ENCODE results near the gene RGS19. TPM values are rescaled to one million over a fixed set of nuclear protein-coding genes. Genes with fewer than 3 reads are reported as not detected.

The RGS19 gene
- total RNA-seq, 2 experiments from 2014 or later, result 9.7 to 14.8 TPM

DNA sequence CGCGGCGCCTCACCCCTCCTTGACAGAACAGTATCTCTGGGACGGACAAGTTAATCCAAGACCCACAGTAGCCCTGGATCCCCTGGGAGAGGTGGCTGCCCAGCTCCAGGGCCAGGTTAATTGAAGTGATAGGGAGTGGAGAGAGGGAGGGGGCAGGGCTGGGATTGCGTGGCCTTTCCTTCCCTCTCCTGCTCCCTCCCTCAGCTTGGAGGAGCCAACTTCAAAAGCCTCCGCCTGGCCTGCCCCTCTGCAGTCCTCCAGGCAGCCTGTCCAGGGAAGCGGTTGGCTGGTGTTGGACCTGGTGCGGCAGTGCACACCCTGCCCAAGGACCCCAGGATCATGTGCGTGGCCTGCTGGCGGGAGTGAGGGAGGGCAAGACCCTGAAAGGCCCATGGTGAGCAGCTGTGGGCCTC lies 43.4 kb downstream of the RGS19 start, which contains the start of gene C20orf204:
TSS of gene C20orf204 (plus strand) at position 250 of the 413 bp plus-strand sequence. CDS start at position 392, 142 bp downstream.
- H3K4me1 Mint-ChIP-seq (ENCODE audit: low read depth), result peaks cover 30% of the 10 kb centered on the region
- CTCF ChIA-PET, result no interaction called here
- H3K36me3 ChIP-seq (ENCODE audit: insufficient read depth, low read length), result peaks cover 24% of the 10 kb centered on the region
- H3K36me3 Mint-ChIP-seq (ENCODE audit: low read depth), result peaks cover 25% of the 10 kb centered on the region
- peak within 1 kb of the TSS; percentile 72 for H3K27ac Mint-ChIP-seq
- no peak for TF ChIP-seq CTCF (IDR thresholded peaks at IDR 0.05)
- no peaks in the 10 kb centered on the region for H3K9me3 Mint-ChIP-seq
- peaks cover 71% of the 10 kb centered on the region for H3K4me1 ChIP-seq (ENCODE audit: insufficient read depth, low read length)
- peak within 1 kb of the TSS; percentile 45 for H3K4me3 Mint-ChIP-seq
- intact Hi-C loops (cut with DNase I, micrococcal nuclease), result loop anchor here in 1 of 2 experiments (10.0 kb wide), 1 partner anchor 51 kb away; the partner anchor contains the start of gene PRPF6
- ATAC-seq (ENCODE audit: poor library complexity) (no peak), DNase-seq (no peak)
- peak within 1 kb of the TSS in 1 of 2 donors; percentile 7 for H3K27ac ChIP-seq (ENCODE audit: low read depth in 1 of 2, low read length in 2 of 2)
- no peaks in the 10 kb centered on the region for H3K27me3 Mint-ChIP-seq
- peaks cover 0 to 4% of the 10 kb centered on the region in 2 experiments for H3K27me3 ChIP-seq (ENCODE audit: control insufficient read depth in 1 of 2, insufficient read depth in 2 of 2, low read length in 2 of 2)
- H3K4me3 ChIP-seq (ENCODE audit: low read length), result no peak within 1 kb of the TSS
- POLR2A ChIA-PET, result no interaction called here
- no peaks in the 10 kb centered on the region for H3K9me3 ChIP-seq (ENCODE audit: control insufficient read depth in 1 of 2, insufficient read depth in 1 of 2, low read length in 2 of 2)

DNA sequence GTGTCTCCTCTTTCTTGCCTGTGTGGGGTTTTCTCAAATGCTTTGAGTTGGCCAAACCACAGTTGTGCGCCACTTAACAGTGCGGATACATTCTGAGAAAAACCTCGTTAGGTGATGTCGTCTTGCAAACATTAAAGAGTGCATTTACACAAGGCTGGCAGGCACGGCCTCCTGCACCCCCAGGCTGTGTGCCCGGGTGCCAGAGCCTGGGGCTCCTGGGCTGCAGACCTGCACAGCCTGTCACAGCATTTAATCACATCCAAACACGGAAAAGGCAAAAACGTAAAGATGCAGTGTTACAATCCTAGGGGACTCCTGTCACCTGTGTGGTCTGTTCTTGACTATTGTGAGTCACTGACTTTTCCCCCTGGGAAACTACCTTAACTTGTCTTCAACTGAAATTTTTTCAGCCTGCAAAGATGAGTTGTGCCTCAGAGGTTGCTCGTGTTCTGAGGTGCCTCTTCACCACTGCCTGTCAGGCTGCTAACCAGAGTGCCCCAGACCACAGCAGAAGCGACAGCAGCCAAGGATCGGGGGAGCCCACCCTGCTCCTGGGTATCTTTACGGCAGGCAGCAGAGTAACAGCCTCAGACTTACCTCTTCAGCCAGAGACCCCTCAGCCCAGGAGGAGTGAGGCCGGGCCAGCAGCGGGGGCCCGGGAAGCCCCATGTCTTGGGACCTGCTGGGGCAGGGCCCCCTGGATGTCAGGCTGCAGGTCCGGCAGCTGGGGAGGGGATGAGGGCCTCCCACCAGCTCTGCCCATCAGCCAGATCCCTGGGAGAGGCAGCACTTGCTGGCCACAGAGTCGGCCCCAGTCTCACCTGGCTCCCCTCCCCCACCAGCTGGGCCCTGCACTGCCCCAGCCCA lies 44.0 kb downstream of the RGS19 start:
- CTCF ChIA-PET, result interaction anchor here (0.6 kb wide), 1 partner anchor 8 kb away, joined by 4 read pairs; no protein-coding TSS in a partner anchor
- DNase-seq (peak in 5 of 14 experiments; percentile 22 to 67 (median 48)), ATAC-seq (ENCODE audit: poor library complexity) (no peak)
- Histone ChIP-seq H3K4me1 (ENCODE audit: insufficient read depth, low read length) (peaks cover 65% of the 10 kb centered on the region), H3K4me3 (ENCODE audit: low read length) (no peak overlapping the region), H3K9me3 (ENCODE audit: control insufficient read depth in 1 of 2, insufficient read depth in 1 of 2, low read length in 2 of 2) (no peaks in the 10 kb centered on the region), H3K27ac (ENCODE audit: low read depth in 1 of 2, low read length in 2 of 2) (peak overlapping the region in 1 of 2 donors; percentile 7), H3K36me3 (ENCODE audit: insufficient read depth, low read length) (peaks cover 31% of the 10 kb centered on the region), H3K27me3 (ENCODE audit: control insufficient read depth in 1 of 2, insufficient read depth in 2 of 2, low read length in 2 of 2) (peaks cover 0 to 4% of the 10 kb centered on the region in 2 experiments)
- POLR2A ChIA-PET, result no interaction called here
- Mint-ChIP-seq H3K27ac (peak overlapping the region; percentile 72), H3K27me3 (no peaks in the 10 kb centered on the region), H3K4me3 (peak overlapping the region; percentile 45), H3K9me3 (no peaks in the 10 kb centered on the region), H3K4me1 (ENCODE audit: low read depth) (peaks cover 24% of the 10 kb centered on the region), H3K36me3 (ENCODE audit: low read depth) (peaks cover 32% of the 10 kb centered on the region)
- intact Hi-C loops (cut with DNase I, micrococcal nuclease), result loop anchor here in 1 of 2 experiments (10.0 kb wide), 1 partner anchor 50 kb away; the partner anchor contains the start of gene PRPF6
- TF ChIP-seq CTCF (IDR thresholded peaks at IDR 0.05), result no peak

DNA sequence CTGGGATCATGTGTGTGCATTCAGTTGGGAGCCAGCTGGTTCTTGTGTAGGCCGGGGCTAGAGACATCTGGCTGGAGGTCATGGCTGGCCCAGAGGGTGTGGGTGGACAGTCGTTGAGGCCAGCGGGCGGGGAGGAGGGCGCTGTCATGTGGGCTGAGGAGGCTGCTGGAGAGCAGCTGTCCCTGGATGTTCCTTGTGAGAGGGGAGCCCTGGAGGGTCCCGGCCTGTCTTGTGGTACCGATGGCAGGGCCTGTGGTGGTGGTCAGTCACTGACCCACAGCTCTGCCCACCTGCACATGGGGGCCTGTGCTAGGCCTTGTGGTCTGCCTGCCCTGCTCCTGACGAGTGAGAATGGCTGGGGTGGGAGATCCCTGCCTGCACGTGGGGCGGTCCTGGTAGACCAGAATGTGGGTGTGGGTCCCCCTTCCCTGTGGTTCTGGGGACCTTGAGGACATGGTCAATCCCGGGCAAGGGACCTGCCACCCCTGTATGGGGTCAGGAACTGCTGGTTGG lies 45.3 kb downstream of the RGS19 start:
- H3K9me3 ChIP-seq (ENCODE audit: control insufficient read depth in 1 of 2, insufficient read depth in 1 of 2, low read length in 2 of 2), result no peaks in the 10 kb centered on the region
- H3K36me3 Mint-ChIP-seq (ENCODE audit: low read depth), result peaks cover 44% of the 10 kb centered on the region
- H3K27ac Mint-ChIP-seq, result no peak overlapping the region
- H3K4me3 Mint-ChIP-seq, result no peak overlapping the region
- peaks cover 0 to 4% of the 10 kb centered on the region in 2 experiments for H3K27me3 ChIP-seq (ENCODE audit: control insufficient read depth in 1 of 2, insufficient read depth in 2 of 2, low read length in 2 of 2)
- peaks cover 13% of the 10 kb centered on the region for H3K4me1 Mint-ChIP-seq (ENCODE audit: low read depth)
- no peak overlapping the region for H3K4me3 ChIP-seq (ENCODE audit: low read length)
- H3K9me3 Mint-ChIP-seq, result no peaks in the 10 kb centered on the region
- ChIA-PET POLR2A (no interaction called here), CTCF (interaction anchor here (0.6 kb wide), 1 partner anchor 9 kb away, joined by 4 read pairs; no protein-coding TSS in a partner anchor)
- peaks cover 52% of the 10 kb centered on the region for H3K4me1 ChIP-seq (ENCODE audit: insufficient read depth, low read length)
- no peak for TF ChIP-seq CTCF (IDR thresholded peaks at IDR 0.05)
- peak overlapping the region in 1 of 2 donors; percentile 7 for H3K27ac ChIP-seq (ENCODE audit: low read depth in 1 of 2, low read length in 2 of 2)
- DNase-seq (no peak), ATAC-seq (ENCODE audit: poor library complexity) (no peak)
- H3K27me3 Mint-ChIP-seq, result no peaks in the 10 kb centered on the region
- intact Hi-C loops (cut with DNase I, micrococcal nuclease), result loop anchor here in 1 of 2 experiments (10.0 kb wide), 1 partner anchor 49 kb away; the partner anchor contains the start of gene PRPF6
- peaks cover 43% of the 10 kb centered on the region for H3K36me3 ChIP-seq (ENCODE audit: insufficient read depth, low read length)
